MM.1S (cell line): ENCODE measurements around the gene FAM98A.

Experiments used
- DNase-seq: peaks from one replicate; pipeline ENCODE4 v3.0.0-alpha.2; 2015
- H2AFZ ChIP-seq: fragments of 300-600 bp; sonication (generic); 2 replicates; pipeline ENCODE4 v1.6.0; 2016; ENCODE audit warnings: antibody characterized with exemption, low read length
- H3F3A ChIP-seq: fragments of 300-600 bp; sonication (generic); 2 replicates; pipeline ENCODE4 v1.6.1; 2016; ENCODE audit warnings: mild to moderate bottlenecking, antibody characterized with exemption, low read length, moderate library complexity, mixed read lengths; ENCODE audit not compliant: insufficient read depth
- H3K27ac ChIP-seq: fragments of 300-600 bp; sonication (generic); 2 replicates; pipeline ENCODE4 v1.5.1; 2016; ENCODE audit warnings: mild to moderate bottlenecking, low read length
- H3K27me3 ChIP-seq: fragments of 300-600 bp; sonication (generic); replicated peaks from 2 replicates; pipeline ENCODE4 v1.6.0; 2016; ENCODE audit warnings: low read length; ENCODE audit not compliant: insufficient read depth
- H3K36me3 ChIP-seq: fragments of 300-600 bp; sonication (generic); replicated peaks from 2 replicates; pipeline ENCODE4 v1.6.1; 2016; ENCODE audit warnings: mild to moderate bottlenecking, low read length, mixed read lengths; ENCODE audit not compliant: insufficient read depth
- H3K4me1 ChIP-seq: fragments of 300-600 bp; sonication (generic); 2 replicates; pipeline ENCODE4 v1.6.1; 2016; ENCODE audit warnings: low read length, mixed read lengths
- H3K4me2 ChIP-seq: fragments of 300-600 bp; sonication (generic); 2 replicates; pipeline ENCODE4 v1.6.0; 2016; ENCODE audit warnings: low read depth, low read length
- H3K4me3 ChIP-seq: fragments of 300-600 bp; sonication (generic); 2 replicates; pipeline ENCODE4 v1.5.1; 2016; ENCODE audit warnings: low read length, mixed read lengths
- H3K79me2 ChIP-seq: fragments of 300-600 bp; sonication (generic); 2 replicates; pipeline ENCODE4 v1.6.1; 2016; ENCODE audit warnings: mixed run types, low read length, mixed read lengths
- H3K9ac ChIP-seq: fragments of 300-600 bp; sonication (generic); 2 replicates; pipeline ENCODE4 v1.6.1; 2016; ENCODE audit warnings: low read length, mixed read lengths
- H3K9me2 ChIP-seq: fragments of 300-600 bp; sonication (generic); replicated peaks from 2 replicates; pipeline ENCODE4 v1.6.1; 2016; ENCODE audit warnings: mild to moderate bottlenecking, low read length, mixed read lengths; ENCODE audit not compliant: insufficient read depth
- H3K9me3 ChIP-seq: fragments of 300-600 bp; sonication (generic); replicated peaks from 2 replicates; pipeline ENCODE4 v1.6.1; 2016; ENCODE audit warnings: mild to moderate bottlenecking, low read length, mixed read lengths; ENCODE audit not compliant: insufficient read depth
- H4K20me1 ChIP-seq: fragments of 300-600 bp; sonication (generic); 2 replicates; pipeline ENCODE4 v1.6.1; 2016; ENCODE audit warnings: mild to moderate bottlenecking, low read length, moderate library complexity, mixed read lengths; ENCODE audit not compliant: insufficient read depth
- CTCF ChIP-seq: fragments of 300-600 bp; sonication (generic); IDR thresholded peaks from 2 replicates; pipeline ENCODE4 v1.5.1; 2016; ENCODE audit warnings: antibody characterized with exemption, low read length, mixed read lengths
- EZH2 ChIP-seq: fragments of 300-600 bp; sonication (generic); optimal IDR thresholded peaks from 2 replicates; pipeline ENCODE3; 2017; ENCODE audit warnings: low read depth, mild to moderate bottlenecking, antibody characterized with exemption, low read length, mixed read lengths
- EZH2phosphoT487 ChIP-seq: fragments of 300-600 bp; sonication (generic); IDR thresholded peaks from 2 replicates; pipeline ENCODE4 v1.6.1; 2018; ENCODE audit warnings: antibody characterized with exemption, low read length

Gene FAM98A

GRCh38 chr2:33541243-33541642 lies 57.9 kb downstream of the FAM98A start:
- H3K27me3 ChIP-seq: no peaks in the 10 kb centered on the region
- H3K36me3 ChIP-seq: no peaks in the 10 kb centered on the region
- no peaks in the 10 kb centered on the region for H3K79me2 ChIP-seq
- no peaks in the 10 kb centered on the region for H3K4me1 ChIP-seq
- no peaks in the 10 kb centered on the region for H3F3A ChIP-seq
- no peak overlapping the region for H3K4me2 ChIP-seq
- no peaks in the 10 kb centered on the region for H4K20me1 ChIP-seq
- no peak overlapping the region for H3K9ac ChIP-seq
- no peaks in the 10 kb centered on the region for H3K9me3 ChIP-seq
- TF ChIP-seq EZH2phosphoT487 (no peak), EZH2 (no peak), CTCF (no peak)
- no peak overlapping the region for H3K27ac ChIP-seq
- H3K9me2 ChIP-seq: no peaks in the 10 kb centered on the region
- H2AFZ ChIP-seq: no peak overlapping the region
- DNase-seq: no peak
- H3K4me3 ChIP-seq: no peak overlapping the region

- no peak for DNase-seq
- no peaks in the 10 kb centered on the region for H3K9me3 ChIP-seq
- H3K27ac ChIP-seq: no peak overlapping the region
- no peaks in the 10 kb centered on the region for H4K20me1 ChIP-seq
- H3K9ac ChIP-seq: no peak overlapping the region
- TF ChIP-seq EZH2 (no peak), CTCF (no peak), EZH2phosphoT487 (no peak)
- H3K4me1 ChIP-seq: peaks cover 20% of the 10 kb centered on the region
- no peak overlapping the region for H2AFZ ChIP-seq
- H3K27me3 ChIP-seq: no peaks in the 10 kb centered on the region
- no peak overlapping the region for H3K4me3 ChIP-seq
- H3K9me2 ChIP-seq: no peaks in the 10 kb centered on the region
- peaks cover 4% of the 10 kb centered on the region; the same call in 1 of the 2 replicates for H3K36me3 ChIP-seq
- H3K79me2 ChIP-seq: 0 out of 2 replicates have a peak, but pooled peaks cover 10% of the 10 kb centered on the region
- H3K4me2 ChIP-seq: no peak overlapping the region
- peaks cover 7% of the 10 kb centered on the region for H3F3A ChIP-seq
These were observed 63.7 kb downstream of the FAM98A start for GRCh38 chr2:33535421-33535820.
